NCI-H2029 treated with DMSO at 0.1 percent for 48 hours (cell line): ENCODE data around the gene PYROXD2.
"Not testable (repeated sequence)": the region's sequence is repeated elsewhere in the genome, so short reads cannot be mapped to it uniquely, and the experiment has no call there.

Experiments
- DNase-seq: peaks from one replicate; lab custom pipeline; 2025; lab: John Stamatoyannopoulos, UW

Gene PYROXD2

DNA sequence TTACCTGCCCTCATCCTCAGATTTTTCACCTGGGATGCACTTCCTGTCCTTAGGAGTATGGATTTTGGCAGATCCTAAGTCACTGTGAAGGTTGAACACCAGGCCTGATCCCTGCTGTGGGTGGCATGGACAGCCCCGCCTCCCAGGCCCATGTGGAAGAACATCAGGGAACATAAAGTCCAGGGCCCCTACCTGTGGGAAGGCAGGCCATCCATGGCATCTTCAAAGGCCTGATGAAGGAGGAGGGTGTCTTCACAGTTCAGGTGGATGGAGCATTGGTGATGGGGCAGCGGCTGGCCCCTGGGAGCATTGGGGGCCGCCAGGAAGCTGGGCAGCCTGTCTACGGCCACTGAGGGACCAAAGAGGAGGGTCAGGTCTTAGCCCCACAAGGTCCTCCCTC lies 24.6 kb downstream of the PYROXD2 start:
- DNase-seq = no peak

- no peak for DNase-seq
These were observed 25.6 kb downstream of the PYROXD2 start for GRCh38 chr10:98389398-98389797.

DNA sequence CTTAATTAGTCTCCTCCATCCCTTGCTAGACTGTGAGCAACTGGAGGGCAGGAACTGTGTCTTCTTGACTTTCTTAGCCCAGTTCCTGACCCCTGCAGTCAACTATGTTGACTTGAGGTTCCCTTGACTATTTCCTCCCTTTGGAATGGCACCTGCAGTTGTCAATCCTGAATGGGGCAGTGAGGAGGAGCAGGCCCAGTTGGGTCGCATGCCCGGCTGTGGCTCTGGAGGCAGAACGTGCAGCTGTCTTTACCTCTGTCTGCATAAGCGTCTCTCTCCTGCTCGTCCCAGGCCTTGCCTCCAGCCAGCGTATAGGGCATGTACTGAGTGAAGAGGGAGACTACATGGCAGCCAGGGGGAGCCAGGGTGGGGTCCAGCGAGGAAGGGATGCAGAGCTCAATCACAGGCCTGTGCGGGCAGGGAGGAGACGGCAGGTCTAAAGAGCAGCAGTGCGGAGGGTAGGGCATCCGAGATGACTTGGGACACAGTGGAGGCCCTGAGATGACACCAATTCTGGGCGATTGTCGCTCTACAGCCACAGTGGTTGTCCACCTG lies 26.8 kb downstream of the PYROXD2 start:
- no peak for DNase-seq

DNA sequence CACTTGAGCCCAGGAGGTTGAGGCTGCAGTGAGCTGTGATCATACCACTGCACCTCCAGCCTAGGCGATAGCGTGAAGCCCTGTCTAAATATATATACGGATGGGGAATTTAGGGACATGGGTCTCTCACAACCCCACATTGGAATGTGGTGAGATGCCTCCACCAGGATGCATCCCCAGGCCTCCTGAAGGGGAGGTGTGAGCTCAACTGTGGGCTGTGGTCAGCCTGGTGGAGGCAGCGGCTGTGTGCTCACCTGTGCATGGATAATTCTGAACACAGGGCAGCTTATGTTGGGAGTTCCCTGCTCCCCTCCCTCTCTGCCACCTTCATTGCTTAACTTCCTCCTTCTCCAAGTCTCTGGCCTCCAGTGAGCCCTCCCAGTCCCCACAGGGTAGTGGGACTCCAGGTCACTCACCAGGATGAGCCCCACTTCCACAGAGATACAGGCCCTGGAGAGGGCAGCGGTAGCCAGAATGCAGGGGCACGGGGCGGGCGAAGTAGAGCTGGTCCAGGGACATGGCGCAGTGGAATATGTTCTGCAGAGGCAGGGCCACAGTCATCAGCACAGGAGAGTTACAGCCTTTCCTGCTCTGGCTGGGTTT lies 30.4 kb downstream of the PYROXD2 start:
- no peak for DNase-seq

- DNase-seq = no peak
These were observed 31.1 kb downstream of the PYROXD2 start for GRCh38 chr10:98383869-98384268.

DNA sequence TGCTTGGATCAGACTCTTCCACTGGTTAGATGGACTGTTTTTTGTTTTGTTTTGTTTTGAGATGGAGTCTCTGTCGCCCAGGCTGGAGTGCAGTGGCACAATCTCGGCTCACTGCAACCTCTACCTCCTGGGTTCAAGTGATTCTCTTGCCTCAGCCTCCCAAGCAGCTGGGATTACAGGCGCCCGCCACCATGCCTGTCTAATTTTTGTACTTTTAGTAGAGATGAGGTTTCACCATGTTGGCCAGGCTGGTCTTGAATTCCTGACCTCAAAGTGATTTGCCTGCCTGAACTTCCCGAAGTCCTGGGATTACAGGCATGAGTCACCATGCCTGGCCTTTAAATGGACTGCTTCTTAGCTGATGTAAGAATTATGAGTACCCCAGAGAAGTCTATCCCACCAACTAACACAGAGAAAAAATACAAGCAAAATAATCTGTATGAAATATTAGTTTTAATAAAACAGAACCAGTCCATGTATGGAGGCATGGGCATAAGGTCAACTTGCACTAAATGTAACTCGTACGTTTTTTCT lies 31.8 kb downstream of the PYROXD2 start:
- DNase-seq = not testable (repeated sequence)

DNA sequence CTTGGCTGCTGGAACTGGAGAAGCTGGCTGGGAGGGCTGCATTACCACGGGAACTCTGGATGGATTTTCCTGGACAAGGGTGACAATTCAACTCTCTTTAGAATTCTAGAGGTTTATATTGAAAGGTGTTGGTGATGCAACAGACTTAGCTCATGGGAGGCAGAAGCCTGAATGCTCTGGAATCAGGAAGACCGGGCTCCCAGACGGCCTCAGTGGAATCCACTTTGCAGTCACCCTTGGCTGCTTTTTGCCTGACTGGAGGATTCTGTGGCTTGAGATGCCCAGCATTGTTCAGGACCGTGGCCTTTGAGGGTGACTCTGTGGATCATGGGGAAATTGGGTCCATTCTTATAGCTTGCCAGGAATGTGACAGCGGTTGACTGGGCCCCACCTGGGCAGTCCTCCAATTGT lies 32.3 kb downstream of the PYROXD2 start:
- no peak for DNase-seq

DNA sequence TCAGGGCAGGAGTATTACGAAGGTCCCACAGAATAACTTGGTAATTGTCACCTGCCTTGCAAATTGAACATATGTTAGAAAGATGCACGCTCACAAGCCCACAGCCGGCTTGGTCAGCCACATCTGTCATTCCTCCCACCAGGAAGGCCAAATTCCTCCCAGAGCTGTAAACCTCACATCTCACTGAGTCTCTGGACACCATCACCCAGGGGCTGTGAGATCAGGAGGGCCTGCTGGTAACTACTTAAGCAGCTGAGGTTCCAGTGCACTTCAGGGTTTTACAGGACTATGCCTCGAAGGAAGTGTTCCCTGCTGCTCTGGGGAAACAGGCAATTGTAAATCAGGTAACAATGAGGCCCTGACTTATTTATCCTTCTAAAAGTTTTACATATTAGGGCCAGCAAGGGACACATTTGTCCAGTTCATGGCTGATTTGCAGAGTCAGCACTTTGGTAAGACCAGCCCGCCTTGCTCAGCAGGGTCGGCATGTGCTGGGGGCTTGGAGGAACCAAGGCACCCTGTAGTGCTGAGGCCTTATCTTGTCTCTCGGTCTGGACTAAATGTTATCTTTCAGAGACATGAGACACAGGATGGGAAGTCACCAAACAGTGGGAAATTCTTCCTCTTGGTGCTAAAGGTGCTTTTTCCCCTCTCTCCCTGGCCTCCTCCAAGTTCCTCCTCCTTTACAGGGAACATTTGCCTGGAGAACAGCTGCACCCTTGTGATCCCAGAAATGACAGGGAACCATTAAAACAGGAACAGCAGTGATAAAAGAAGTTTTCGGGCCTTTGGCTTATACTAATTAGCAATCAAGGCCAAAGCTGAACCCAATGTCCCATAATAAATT lies 34.3 kb downstream of the PYROXD2 start:
- DNase-seq = no peak

DNA sequence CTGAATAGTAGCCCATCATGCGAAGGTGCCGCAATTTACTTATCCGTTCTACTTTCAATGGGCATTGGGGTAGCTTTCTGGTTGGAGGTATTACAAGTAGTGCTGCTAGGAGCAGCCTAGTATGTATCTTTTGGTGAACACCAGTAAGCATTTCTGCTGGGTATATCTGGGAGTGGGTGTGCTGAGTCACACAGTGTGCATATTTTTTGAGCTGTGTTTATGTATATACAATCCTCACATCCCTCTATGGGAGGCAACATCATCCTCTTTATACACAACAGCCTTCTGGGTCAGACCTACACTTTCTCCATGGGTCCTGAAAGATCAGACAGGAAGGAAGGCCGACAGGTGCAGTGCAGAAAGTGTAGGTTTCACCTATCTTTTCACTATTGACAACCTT lies 36.3 kb downstream of the PYROXD2 start:
- DNase-seq = no peak

DNA sequence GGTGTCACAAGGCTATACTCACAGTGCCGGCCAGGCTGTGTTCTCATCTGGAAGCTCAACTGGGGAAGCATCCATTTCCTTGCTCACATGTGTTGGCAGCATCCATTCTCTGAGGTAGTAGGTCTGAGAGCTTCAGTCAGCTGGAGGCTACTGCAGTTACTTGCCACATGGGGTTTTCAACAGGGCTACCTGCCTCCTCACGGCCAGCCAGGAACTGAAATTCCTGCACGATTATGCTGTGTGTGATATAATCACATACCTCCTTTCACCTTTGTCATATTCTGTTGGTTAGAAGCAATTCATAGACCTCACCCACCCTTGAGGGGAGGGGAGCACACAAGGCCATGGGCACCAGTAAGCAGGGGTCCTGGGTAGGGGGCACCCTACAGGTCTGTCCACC lies 37.4 kb downstream of the PYROXD2 start:
- no peak for DNase-seq

- no peak for DNase-seq
These were observed 38.0 kb downstream of the PYROXD2 start for GRCh38 chr10:98377001-98377400.

GRCh38 chr10:98376485-98376884 lies 38.5 kb downstream of the PYROXD2 start:
- DNase-seq = peak; percentile 12

DNA sequence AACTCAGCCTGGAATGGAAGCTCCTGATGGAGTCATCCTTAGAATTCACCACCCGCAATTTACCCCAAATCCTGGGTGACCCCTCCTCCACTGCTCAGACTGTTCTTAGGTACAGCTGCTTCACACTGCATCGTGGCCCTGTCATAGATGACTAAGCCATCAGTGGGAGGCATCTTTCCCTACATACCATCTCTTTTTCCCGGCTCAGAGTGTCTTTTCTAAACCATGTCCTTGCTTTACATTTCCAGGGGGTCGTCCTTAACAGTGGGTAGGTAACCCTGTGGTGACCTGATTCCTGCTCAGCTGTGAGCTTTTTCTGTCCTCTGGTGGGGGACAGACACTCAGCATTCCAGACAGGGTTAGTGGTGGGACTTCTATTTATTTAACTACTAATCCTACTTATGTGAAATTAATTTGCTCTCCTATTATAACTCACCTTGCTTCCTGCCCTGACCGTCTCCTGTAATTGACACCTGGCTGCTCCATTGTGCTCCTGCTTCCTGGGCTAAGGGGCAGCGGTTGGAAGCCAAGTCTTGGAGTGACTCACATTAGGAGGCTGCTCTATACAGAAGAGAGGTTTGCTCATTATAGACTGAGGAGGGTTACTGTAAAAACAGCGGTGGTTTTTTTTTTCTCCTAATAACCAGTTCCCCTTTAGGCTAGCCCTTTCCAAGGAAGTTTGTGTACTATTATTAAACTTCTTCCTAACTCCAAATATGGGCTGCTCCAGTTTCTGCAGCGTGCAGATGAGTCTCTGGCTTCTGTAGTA lies 40.6 kb downstream of the PYROXD2 start:
- DNase-seq = peak; percentile 25

DNA sequence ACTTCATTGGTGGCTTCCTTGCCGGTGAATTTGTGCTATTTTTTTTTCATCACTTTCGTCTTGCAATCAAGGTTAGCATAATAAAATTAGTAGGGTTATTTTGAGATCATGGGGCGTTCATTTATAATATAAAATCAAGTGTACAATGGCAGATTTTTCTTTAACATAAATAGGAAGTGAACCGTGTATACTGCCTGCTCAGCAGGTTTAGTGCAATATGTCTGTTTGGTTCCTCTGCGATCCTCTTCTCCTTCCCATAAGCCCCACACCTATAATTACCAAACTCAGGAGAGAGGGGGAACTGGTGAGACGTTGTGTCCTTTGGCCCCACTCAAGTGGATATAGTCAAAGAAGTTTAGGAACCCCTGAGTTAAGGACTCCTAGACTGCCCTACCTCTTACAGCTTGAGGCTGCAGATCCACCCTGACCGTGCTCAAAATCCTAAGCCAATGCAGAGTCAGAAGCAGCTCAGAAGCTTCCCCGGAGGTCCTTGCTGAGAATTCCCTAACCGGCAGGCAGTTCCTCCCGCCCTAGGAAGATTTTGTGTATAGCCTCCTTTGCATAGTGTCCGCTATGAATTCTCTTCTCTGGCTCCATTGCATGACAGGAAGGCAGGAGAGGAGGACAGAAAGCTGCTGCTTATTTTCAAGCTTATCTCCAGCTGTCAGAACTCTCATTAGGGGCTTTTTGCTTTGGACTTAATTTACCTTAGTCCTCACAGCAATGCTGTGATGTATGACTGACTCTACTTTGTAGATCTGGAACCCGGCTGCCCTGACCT lies 41.5 kb downstream of the PYROXD2 start:
- no peak for DNase-seq

DNA sequence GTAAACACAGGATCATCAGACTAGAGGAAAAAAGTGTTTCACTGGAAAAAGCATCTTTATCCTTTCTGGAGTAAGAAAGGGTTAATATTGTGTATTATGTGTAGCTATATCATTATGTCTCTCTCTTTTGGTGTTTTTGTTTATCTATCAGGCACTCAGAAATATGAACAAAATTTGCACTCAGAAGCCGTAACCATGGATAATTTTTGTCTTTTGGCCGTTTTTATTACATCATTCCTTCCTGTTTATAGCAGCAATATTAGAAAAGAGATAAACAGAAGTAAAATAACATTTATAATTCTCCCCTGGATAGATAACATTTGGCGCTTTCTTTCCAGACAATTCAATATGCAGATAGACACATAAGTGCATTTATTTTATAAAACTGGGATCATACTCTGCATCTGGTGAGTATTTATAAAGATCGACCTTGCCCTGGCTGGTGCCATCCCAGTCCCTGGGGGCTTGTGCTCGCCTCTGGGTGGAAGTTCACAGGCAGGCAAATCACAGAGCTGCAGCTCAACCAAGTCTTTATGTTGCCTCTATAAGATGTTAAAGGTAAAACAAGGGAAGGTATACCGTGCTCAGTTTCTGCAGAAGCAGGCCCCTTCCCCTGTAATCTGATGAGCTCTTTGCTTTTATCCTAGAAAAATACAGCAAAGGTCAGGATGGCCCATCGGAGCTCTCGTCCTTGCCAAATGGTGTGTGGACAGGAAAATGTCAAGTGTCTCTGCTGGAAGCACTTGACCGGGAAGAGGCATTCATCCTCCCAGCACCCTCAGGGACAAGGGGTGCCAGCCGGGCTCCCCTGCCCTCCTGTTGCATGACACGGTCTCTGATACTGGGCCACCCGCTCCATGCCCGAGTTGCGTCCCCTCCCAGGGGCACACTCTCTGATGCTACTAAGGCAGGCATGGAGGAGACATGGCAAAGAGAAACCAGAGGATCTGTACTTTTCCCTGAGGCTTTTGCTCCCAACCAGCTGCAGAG lies 43.9 kb downstream of the PYROXD2 start:
- DNase-seq = no peak

GRCh38 chr10:98369801-98370200 lies 45.2 kb downstream of the PYROXD2 start:
- no peak for DNase-seq

- no peak for DNase-seq
These were observed 46.3 kb downstream of the PYROXD2 start for GRCh38 chr10:98368644-98369043.

DNA sequence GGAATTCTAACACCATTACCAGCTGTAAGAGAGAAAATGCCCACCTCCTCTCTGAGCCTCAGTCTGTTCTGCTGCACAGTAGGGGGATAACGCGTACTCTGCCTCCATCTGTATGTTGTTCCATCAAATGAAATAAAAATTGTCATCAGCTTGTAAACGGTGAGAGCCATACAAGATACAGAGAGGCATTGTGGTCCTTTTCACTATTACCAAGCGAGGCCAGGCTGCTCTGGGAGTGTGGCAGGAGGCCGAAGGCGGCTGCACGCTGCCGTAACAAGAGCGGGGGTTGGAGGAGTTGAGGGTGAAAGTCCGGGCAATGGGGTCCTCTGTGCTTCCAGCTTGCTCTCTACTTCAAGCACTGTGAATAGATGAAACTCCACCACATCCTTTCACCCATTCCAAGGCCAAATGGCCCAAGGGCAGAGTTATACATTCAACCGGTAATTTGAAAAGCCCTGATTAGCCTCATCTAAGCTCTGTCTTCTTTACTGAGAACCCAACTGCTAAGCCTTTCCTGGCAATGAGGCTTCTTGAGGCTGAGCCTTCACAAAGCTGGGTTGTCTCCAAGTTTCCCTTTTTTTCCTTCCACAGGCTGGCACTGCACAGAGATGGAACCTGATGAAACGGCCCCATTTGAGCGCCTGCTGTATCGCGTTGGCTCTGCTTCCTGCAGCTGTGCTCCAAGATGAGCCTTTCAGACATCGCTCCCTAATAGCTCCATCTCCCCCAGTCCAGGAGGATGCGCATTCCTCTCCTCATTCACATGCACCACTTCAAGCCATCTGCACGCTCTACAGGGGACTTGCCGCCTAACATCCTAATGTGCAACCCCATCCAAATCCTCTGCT lies 47.2 kb downstream of the PYROXD2 start:
- no peak for DNase-seq

- DNase-seq = no peak
These were observed 48.9 kb downstream of the PYROXD2 start for GRCh38 chr10:98366062-98366530.
